ENCODE data around the gene C16orf74.

C16orf74 gene

GRCh38 chr16:85733839-85734170 lies 17.1 kb downstream of the C16orf74 start:
- no peak overlapping the region for H3K27ac ChIP-seq (ENCODE audit: low read depth, low read length)
- H4K20me1 ChIP-seq (ENCODE audit: control insufficient read depth, insufficient read depth, low read depth, low read length) = no peaks in the 10 kb centered on the region
- TF ChIP-seq EZH2phosphoT487 (IDR thresholded peaks at IDR 0.05; ENCODE audit: borderline replicate concordance, low read length) = no peak
- TF ChIP-seq, protein P1, sequence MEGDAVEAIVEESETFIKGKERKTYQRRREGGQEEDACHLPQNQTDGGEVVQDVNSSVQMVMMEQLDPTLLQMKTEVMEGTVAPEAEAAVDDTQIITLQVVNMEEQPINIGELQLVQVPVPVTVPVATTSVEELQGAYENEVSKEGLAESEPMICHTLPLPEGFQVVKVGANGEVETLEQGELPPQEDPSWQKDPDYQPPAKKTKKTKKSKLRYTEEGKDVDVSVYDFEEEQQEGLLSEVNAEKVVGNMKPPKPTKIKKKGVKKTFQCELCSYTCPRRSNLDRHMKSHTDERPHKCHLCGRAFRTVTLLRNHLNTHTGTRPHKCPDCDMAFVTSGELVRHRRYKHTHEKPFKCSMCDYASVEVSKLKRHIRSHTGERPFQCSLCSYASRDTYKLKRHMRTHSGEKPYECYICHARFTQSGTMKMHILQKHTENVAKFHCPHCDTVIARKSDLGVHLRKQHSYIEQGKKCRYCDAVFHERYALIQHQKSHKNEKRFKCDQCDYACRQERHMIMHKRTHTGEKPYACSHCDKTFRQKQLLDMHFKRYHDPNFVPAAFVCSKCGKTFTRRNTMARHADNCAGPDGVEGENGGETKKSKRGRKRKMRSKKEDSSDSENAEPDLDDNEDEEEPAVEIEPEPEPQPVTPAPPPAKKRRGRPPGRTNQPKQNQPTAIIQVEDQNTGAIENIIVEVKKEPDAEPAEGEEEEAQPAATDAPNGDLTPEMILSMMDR (IDR thresholded peaks at IDR 0.05; ENCODE audit: low read depth, low read length, poor library complexity, severe bottlenecking) = no peak
- no peak overlapping the region for H3K4me2 ChIP-seq (ENCODE audit: low read length)
- H3K4me3 ChIP-seq (ENCODE audit: low read length) = no peak overlapping the region
- no peaks in the 10 kb centered on the region for H3K9me3 ChIP-seq (ENCODE audit: control insufficient read depth, insufficient read depth, low read length)
- no peaks in the 10 kb centered on the region for H3F3A ChIP-seq (ENCODE audit: control insufficient read depth, insufficient read depth)
- H3K9me2 ChIP-seq (replicated peaks; ENCODE audit: control insufficient read depth, low read length) = no peaks in the 10 kb centered on the region
- peaks cover 40% of the 10 kb centered on the region for H3K27me3 ChIP-seq (ENCODE audit: control insufficient read depth, low read length)
- H3K4me1 ChIP-seq (ENCODE audit: control insufficient read depth, low read length) = peaks cover 16% of the 10 kb centered on the region
- no peaks in the 10 kb centered on the region for H3K79me2 ChIP-seq (ENCODE audit: control insufficient read depth, low read length)
- H3K36me3 ChIP-seq (ENCODE audit: control insufficient read depth, low read length) = no peaks in the 10 kb centered on the region

GRCh38 chr16:85733155-85733838 lies 17.6 kb downstream of the C16orf74 start:
- H3K27me3 ChIP-seq (ENCODE audit: control insufficient read depth, low read length) = peaks cover 36% of the 10 kb centered on the region
- H3K36me3 ChIP-seq (ENCODE audit: control insufficient read depth, low read length) = no peaks in the 10 kb centered on the region
- H3K27ac ChIP-seq (ENCODE audit: low read depth, low read length) = no peak overlapping the region
- no peaks in the 10 kb centered on the region for H3K9me3 ChIP-seq (ENCODE audit: control insufficient read depth, insufficient read depth, low read length)
- no peaks in the 10 kb centered on the region for H3K79me2 ChIP-seq (ENCODE audit: control insufficient read depth, low read length)
- H3K4me3 ChIP-seq (ENCODE audit: low read length) = no peak overlapping the region
- no peaks in the 10 kb centered on the region for H4K20me1 ChIP-seq (ENCODE audit: control insufficient read depth, insufficient read depth, low read depth, low read length)
- no peak overlapping the region for H3K4me2 ChIP-seq (ENCODE audit: low read length)
- no peaks in the 10 kb centered on the region for H3K9me2 ChIP-seq (replicated peaks; ENCODE audit: control insufficient read depth, low read length)
- H3F3A ChIP-seq (ENCODE audit: control insufficient read depth, insufficient read depth) = no peaks in the 10 kb centered on the region
- H3K4me1 ChIP-seq (ENCODE audit: control insufficient read depth, low read length) = peaks cover 16% of the 10 kb centered on the region
- TF ChIP-seq EZH2phosphoT487 (IDR thresholded peaks at IDR 0.05; ENCODE audit: borderline replicate concordance, low read length) = no peak
- TF ChIP-seq, protein P1 (IDR thresholded peaks at IDR 0.05; ENCODE audit: low read depth, low read length, poor library complexity, severe bottlenecking) = no peak

- Histone ChIP-seq H3K36me3 (ENCODE audit: control insufficient read depth, low read length) (no peaks in the 10 kb centered on the region), H3K27ac (ENCODE audit: low read depth, low read length) (no peak overlapping the region), H3K4me3 (ENCODE audit: low read length) (no peak overlapping the region), H3K9me3 (ENCODE audit: control insufficient read depth, insufficient read depth, low read length) (no peaks in the 10 kb centered on the region), H3K27me3 (ENCODE audit: control insufficient read depth, low read length) (peaks cover 24% of the 10 kb centered on the region), H3F3A (ENCODE audit: control insufficient read depth, insufficient read depth) (no peaks in the 10 kb centered on the region), H3K79me2 (ENCODE audit: control insufficient read depth, low read length) (no peaks in the 10 kb centered on the region), H3K9me2 (replicated peaks; ENCODE audit: control insufficient read depth, low read length) (no peaks in the 10 kb centered on the region), H3K4me2 (ENCODE audit: low read length) (no peak overlapping the region), H4K20me1 (ENCODE audit: control insufficient read depth, insufficient read depth, low read depth, low read length) (no peaks in the 10 kb centered on the region), H3K4me1 (ENCODE audit: control insufficient read depth, low read length) (peaks cover 16% of the 10 kb centered on the region)
- TF ChIP-seq, protein P1 (IDR thresholded peaks at IDR 0.05; ENCODE audit: low read depth, low read length, poor library complexity, severe bottlenecking) = no peak
- no peak for TF ChIP-seq EZH2phosphoT487 (IDR thresholded peaks at IDR 0.05; ENCODE audit: borderline replicate concordance, low read length)
These were observed 19.7 kb downstream of the C16orf74 start for GRCh38 chr16:85731179-85731578.
